Endothelial cell of umbilical vein (primary cell): ENCODE results near the gene KHDRBS1. TPM values are rescaled to one million over a fixed set of nuclear protein-coding genes. Genes with fewer than 3 reads are reported as not detected.
A peak's percentile ranks its signal among the peaks of the same experiment; 100 is the strongest.

Source experiments
- BruUV-seq: library from RNA; stranded (reverse); fragments of 400-500 nt; replicated peaks from 2 replicates; lab custom pipeline; 2021; lab: Mats Ljungman, UMichigan
- CTCF ChIA-PET: fragments of 300-600, 350-600 bp; sonication (Branson Sonifier 250); formaldehyde crosslinking; loops from one replicate; lab custom pipeline; 2021; ENCODE audit warnings: antibody characterized with exemption, inconsistent platforms; lab: Charles Lee
- POLR2A ChIA-PET: fragments of 300-600, 350-600 bp; sonication (Branson Sonifier 250); formaldehyde crosslinking; loops from one replicate; lab custom pipeline; 2021; ENCODE audit warnings: antibody characterized with exemption, inconsistent platforms; lab: Charles Lee
- DNase-seq: peaks from one replicate; pipeline ENCODE4 v3.0.0-alpha.2; 2011; ENCODE audit warnings: low read depth, low spot score
- FAIRE-seq: peaks from 2 replicates; lab custom pipeline; 2011; peaks lifted over from hg19 to GRCh38; lab: Jason Lieb, UNC
- H2AFZ ChIP-seq: 2 replicates; pipeline ENCODE4 v1.6.0; 2012; ENCODE audit warnings: low read depth, low read length, control low read depth, inconsistent platforms
- H3K27ac ChIP-seq: 2 replicates; pipeline ENCODE4 v1.5.1; 2011; ENCODE audit warnings: low read depth, mild to moderate bottlenecking, control low read depth, low read length, moderate library complexity; ENCODE audit not compliant: insufficient read depth
- H3K27me3 ChIP-seq, 2 experiments: 2 replicates each; pipeline versions ENCODE4 v1.6.0 to v1.6.1; 2011; ENCODE audit warnings: low read length in 2 of 2, mixed read lengths in 1 of 2; ENCODE audit not compliant: control insufficient read depth in 2 of 2, insufficient read depth in 2 of 2
- H3K36me3 ChIP-seq, 2 experiments: 2 replicates in 1 of 2; 3 replicates in 1 of 2; pipeline ENCODE4 v1.5.1; 2011; ENCODE audit warnings: low read length in 2 of 2, mild to moderate bottlenecking in 1 of 2, moderate library complexity in 1 of 2; ENCODE audit not compliant: control insufficient read depth in 2 of 2, insufficient read depth in 2 of 2; ENCODE audit errors: extremely low read depth in 1 of 2
- H3K4me1 ChIP-seq: 3 replicates; pipeline ENCODE4 v1.5.1; 2011; ENCODE audit warnings: mild to moderate bottlenecking, low read length; ENCODE audit not compliant: control insufficient read depth, insufficient read depth; ENCODE audit errors: extremely low read depth
- H3K4me2 ChIP-seq: 2 replicates; pipeline ENCODE4 v1.6.1; 2011; ENCODE audit warnings: low read length, control low read depth, mixed read lengths; ENCODE audit not compliant: insufficient read depth
- H3K4me3 ChIP-seq, 3 experiments: fragments of 200-600 bp in 1 of 3; sonication (generic), shearing (Covaris generic) in 1 of 3; replicated peaks in 1 of 3; 2 replicates each; pipeline ENCODE4 v1.5.1; 2011 to 2016; ENCODE audit warnings: control low read depth in 3 of 3, low read length in 3 of 3, mild to moderate bottlenecking in 2 of 3, inconsistent platforms in 1 of 3, low read depth in 1 of 3, moderate library complexity in 1 of 3; ENCODE audit not compliant: insufficient read depth in 1 of 3
- H3K79me2 ChIP-seq: 2 replicates; pipeline ENCODE4 v1.6.0; 2012; ENCODE audit warnings: low read length, inconsistent platforms; ENCODE audit not compliant: control insufficient read depth, insufficient read depth
- H3K9ac ChIP-seq: replicated peaks from 2 replicates; pipeline ENCODE3; 2011; ENCODE audit warnings: low read length, control low read depth; ENCODE audit not compliant: insufficient read depth; ENCODE audit errors: extremely low read depth
- H3K9me1 ChIP-seq: replicated peaks from 3 replicates; pipeline ENCODE4 v1.6.0; 2011; ENCODE audit warnings: mild to moderate bottlenecking, low read length; ENCODE audit not compliant: control insufficient read depth, insufficient read depth; ENCODE audit errors: extremely low read depth
- H3K9me3 ChIP-seq: replicated peaks from 2 replicates; pipeline ENCODE4 v1.5.1; 2012; ENCODE audit warnings: low read length, inconsistent platforms; ENCODE audit not compliant: control insufficient read depth, insufficient read depth
- H4K20me1 ChIP-seq: replicated peaks from 2 replicates; pipeline ENCODE3; 2011; ENCODE audit warnings: mild to moderate bottlenecking, low read length; ENCODE audit not compliant: control insufficient read depth, insufficient read depth; ENCODE audit errors: extremely low read depth
- FOS ChIP-seq: IDR thresholded peaks from 2 replicates; pipeline ENCODE4 v1.6.1; 2011; ENCODE audit warnings: mild to moderate bottlenecking, low read length, moderate library complexity, borderline replicate concordance; ENCODE audit not compliant: insufficient read depth
- GATA2 ChIP-seq: IDR thresholded peaks from 2 replicates; pipeline ENCODE4 v1.7.0; 2011; ENCODE audit warnings: low read depth, mild to moderate bottlenecking, moderate library complexity, mixed read lengths, low read length; ENCODE audit not compliant: insufficient read length, insufficient read depth
- JUN ChIP-seq: IDR thresholded peaks from 2 replicates; pipeline ENCODE4 v1.6.1; 2011; ENCODE audit warnings: borderline replicate concordance, low read depth; ENCODE audit not compliant: insufficient read length, insufficient read depth
- MYC ChIP-seq: IDR thresholded peaks from one replicate; pipeline ENCODE4 v1.6.1; 2011; ENCODE audit warnings: mild to moderate bottlenecking, low read depth, low read length
- POLR2AphosphoS5 ChIP-seq: IDR thresholded peaks from 2 replicates; pipeline ENCODE4 v1.6.1; 2012; ENCODE audit warnings: low read depth, mild to moderate bottlenecking, control low read depth, low read length, moderate library complexity; ENCODE audit not compliant: insufficient read depth
- dilution Hi-C: fragments of 300-500 bp; cut with MboI; formaldehyde crosslinking; loops from one replicate; pipeline ENCODE4 v1.15.0; 2019; ENCODE audit warnings: low sequenced_read_pairs; ENCODE audit not compliant: extremely low pct_ligation_motif_present
- intact Hi-C: fragments of 100-400 bp; cut with micrococcal nuclease; formaldehyde crosslinking; loops from one replicate; pipeline ENCODE4 v1.10.0; 2022
- polyA plus RNA-seq, 4 experiments: library from polyadenylated mRNA; depleted of rRNA in 3 of 4; stranded (reverse) in 3 of 4; unstranded in 1 of 4; fragments of >200 nt; gene quantifications; 2 replicates each; pipeline versions ENCODE4 v1.2.1 to v1.2.3, GENCODE V29; 2011 to 2012; ENCODE audit warnings: missing spikeins in 1 of 4
- total RNA-seq: library from RNA; stranded (reverse); gene quantifications from 2 replicates; pipeline ENCODE4 v1.2.3, GENCODE V29; 2021

The KHDRBS1 gene
- total and polyA plus RNA-seq, 2 donors (not counting 3 experiments of a cell fraction or from before 2014, with no cell fraction given) = 43.4 to 194 TPM

- no peaks in the 10 kb centered on the region for H3K9me3 ChIP-seq
- H3K27me3 ChIP-seq = no peaks in the 10 kb centered on the region
- TSS peak; percentile 41 for BruUV-seq
- TF ChIP-seq GATA2 (no peak), JUN (no peak)
- H4K20me1 ChIP-seq = peaks cover 10% of the 10 kb centered on the region
- H3K4me3 ChIP-seq = peak overlapping the region; percentile 54 to 98 (median 94)
- dilution Hi-C loops (no loop called here), intact Hi-C loops (loop anchor here (2.0 kb wide), 2 partner anchors 16 to 58 kb away; partner anchors contain the start of gene TMEM39B)
- H3K27ac ChIP-seq = peak overlapping the region; percentile 96
- ChIA-PET POLR2A (no interaction called here), CTCF (interaction anchor here (0.7 to 3.6 kb wide), 7 partner anchors 9 to 94 kb away, joined by 3 to 15 read pairs (median 5); partner anchors contain the start of gene KPNA6)
- no peaks in the 10 kb centered on the region for H3K9me1 ChIP-seq
- H2AFZ ChIP-seq = peak overlapping the region; percentile 3
- FAIRE-seq = peak; percentile 49
- peak; percentile 62 for DNase-seq
- H3K4me2 ChIP-seq = peak overlapping the region; percentile 97
- H3K4me1 ChIP-seq = peaks cover 19% of the 10 kb centered on the region
- H3K79me2 ChIP-seq = peaks cover 57% of the 10 kb centered on the region
- H3K36me3 ChIP-seq = no peaks in the 10 kb centered on the region
- peak overlapping the region; percentile 99 for H3K9ac ChIP-seq
Observed at GRCh38 chr1:32014199-32014947, 705 bp downstream of the KHDRBS1 start.

GRCh38 chr1:32014948-32015273, 1.2 kb downstream of the KHDRBS1 start:
- DNase-seq = peak; percentile 58
- H3K4me1 ChIP-seq = peaks cover 19% of the 10 kb centered on the region
- peak overlapping the region; percentile 96 for H3K27ac ChIP-seq
- H3K4me2 ChIP-seq = peak overlapping the region; percentile 97
- H3K4me3 ChIP-seq = peak overlapping the region; percentile 54 to 98 (median 94)
- CTCF ChIA-PET = interaction anchor here (1.0 to 3.6 kb wide), 6 partner anchors 9 to 93 kb away, joined by 3 to 15 read pairs (median 6); partner anchors contain the start of gene KPNA6
- H3K9me1 ChIP-seq = no peaks in the 10 kb centered on the region
- BruUV-seq = no TSS peak
- dilution Hi-C loops = no loop called here
- peaks cover 10% of the 10 kb centered on the region for H4K20me1 ChIP-seq
- POLR2A ChIA-PET = no interaction called here
- no peaks in the 10 kb centered on the region for H3K27me3 ChIP-seq
- peak overlapping the region; percentile 99 for H3K9ac ChIP-seq
- peaks cover 62% of the 10 kb centered on the region for H3K79me2 ChIP-seq
- no peaks in the 10 kb centered on the region for H3K36me3 ChIP-seq
- no peak overlapping the region for H2AFZ ChIP-seq
- TF ChIP-seq FOS (no peak), POLR2AphosphoS5 (no peak), GATA2 (no peak), MYC (no peak)
- no peaks in the 10 kb centered on the region for H3K9me3 ChIP-seq
- peak; percentile 70 for FAIRE-seq
- intact Hi-C loops = loop anchor here (2.0 kb wide), 2 partner anchors 16 to 58 kb away; partner anchors contain the start of gene TMEM39B
